SU-DHL-6 (cell line): ENCODE data around the gene GTF3C1.

Experiments
- CTCF ChIP-seq: fragments of 200-600 bp; sonication (generic); IDR thresholded peaks from one replicate; pipeline ENCODE4 v1.5.1; 2017; ENCODE audit warnings: antibody characterized with exemption, mild to moderate bottlenecking, low read length, moderate library complexity; ENCODE audit not compliant: insufficient read depth, poor library complexity, severe bottlenecking
- EZH2phosphoT487 ChIP-seq: fragments of 200-600 bp; sonication (generic), shearing (Covaris generic); conservative IDR thresholded peaks from 2 replicates; pipeline ENCODE4 v1.6.1; 2018; ENCODE audit warnings: mild to moderate bottlenecking, antibody characterized with exemption, low read length, moderate library complexity, mixed read lengths

GRCh38 chr16:27491894-27492587 lies 57.7 kb downstream of the GTF3C1 start:
- TF ChIP-seq CTCF, result no peak
- no peak for TF ChIP-seq EZH2phosphoT487
